Stimulated activated naive CD8-positive, alpha-beta T cell treated with anti-CD3 and anti-CD28 coated beads, Interleukin-15, amount 100 ng/mL, for 72 hours (primary cell): ENCODE data around the gene RGMB.
"Not testable (repeated sequence)": the region's sequence is repeated elsewhere in the genome, so short reads cannot be mapped to it uniquely, and the experiment has no call there.

Experiments used
- ATAC-seq: fragments of 150-1000 bp; cut with Tn5 transposase; 2 replicates; pipeline ENCODE4 v1.10.0; 2021; ENCODE audit warnings: mild to moderate bottlenecking, moderate library complexity
- DNase-seq, 2 donors: peaks; one replicate each; pipeline ENCODE4 v3.0.0; 2021 to 2022
- H3K27ac Mint-ChIP-seq, 2 donors: one replicate each; pipeline ENCODE4 v1.8.0; 2022; ENCODE audit warnings: mild to moderate bottlenecking in 2 of 2, mixed read lengths in 2 of 2, moderate library complexity in 2 of 2
- H3K27me3 Mint-ChIP-seq: one replicate; pipeline ENCODE4 v1.8.0; 2022; ENCODE audit warnings: mixed read lengths
- H3K4me1 Mint-ChIP-seq: one replicate; pipeline ENCODE4 v1.8.0; 2022; ENCODE audit warnings: mild to moderate bottlenecking, mixed read lengths
- H3K4me3 Mint-ChIP-seq, 2 donors: one replicate each; pipeline ENCODE4 v1.8.0; 2022; ENCODE audit warnings: mild to moderate bottlenecking in 2 of 2, mixed read lengths in 2 of 2, moderate library complexity in 1 of 2
- H3K9me3 Mint-ChIP-seq, 2 donors: one replicate each; pipeline ENCODE4 v1.8.0; 2022; ENCODE audit warnings: mixed read lengths in 2 of 2

The RGMB gene, protein sequence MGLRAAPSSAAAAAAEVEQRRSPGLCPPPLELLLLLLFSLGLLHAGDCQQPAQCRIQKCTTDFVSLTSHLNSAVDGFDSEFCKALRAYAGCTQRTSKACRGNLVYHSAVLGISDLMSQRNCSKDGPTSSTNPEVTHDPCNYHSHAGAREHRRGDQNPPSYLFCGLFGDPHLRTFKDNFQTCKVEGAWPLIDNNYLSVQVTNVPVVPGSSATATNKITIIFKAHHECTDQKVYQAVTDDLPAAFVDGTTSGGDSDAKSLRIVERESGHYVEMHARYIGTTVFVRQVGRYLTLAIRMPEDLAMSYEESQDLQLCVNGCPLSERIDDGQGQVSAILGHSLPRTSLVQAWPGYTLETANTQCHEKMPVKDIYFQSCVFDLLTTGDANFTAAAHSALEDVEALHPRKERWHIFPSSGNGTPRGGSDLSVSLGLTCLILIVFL

GRCh38 chr5:98773464-98774191 is at the start of gene RGMB:
Gene RGMB, plus strand, starts transcription at chr5:98773663. Its CDS starts 408 bp downstream, at chr5:98774071.
- Mint-ChIP-seq H3K27me3 (peaks cover 18% of the 10 kb centered on the region), H3K4me1 (peaks cover 74% of the 10 kb centered on the region)

GRCh38 chr5:98726258-98726657 is 47.2 kb upstream of the RGMB start:
- Mint-ChIP-seq H3K27me3 (peaks cover 10% of the 10 kb centered on the region), H3K9me3 (no peaks in the 10 kb centered on the region), H3K27ac (no peak overlapping the region), H3K4me3 (no peak overlapping the region), H3K4me1 (no peaks in the 10 kb centered on the region)
- DNase-seq (no peak), ATAC-seq (no peak)

More at GRCh38 chr5:98773464-98774191, at the start of gene RGMB:
- peak; percentile 87 to 90 for DNase-seq
- ATAC-seq = peak; percentile 90
- H3K9me3 Mint-ChIP-seq = no peaks in the 10 kb centered on the region
- H3K27ac Mint-ChIP-seq = peak within 1 kb of the TSS; percentile 94 to 95
- H3K4me3 Mint-ChIP-seq = peak within 1 kb of the TSS; percentile 92 to 99

DNA sequence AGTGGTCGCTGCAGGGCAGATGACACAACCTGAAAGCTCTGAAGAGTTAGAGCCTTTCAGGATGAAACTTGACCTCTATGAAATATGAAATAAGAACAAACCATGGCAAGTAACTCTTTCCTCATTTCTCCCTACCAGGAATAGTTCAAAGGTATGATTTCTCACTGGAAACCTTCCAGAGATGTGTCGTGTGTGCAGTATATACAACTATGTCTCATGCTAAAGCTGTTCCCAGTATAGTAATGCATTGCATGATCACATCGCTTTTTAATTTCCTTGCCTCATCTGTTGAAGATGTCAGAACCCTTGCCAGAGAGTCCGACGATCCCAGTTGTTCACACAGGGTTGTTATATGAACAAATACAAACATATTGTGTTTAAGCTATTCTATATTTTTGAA is 45.8 kb upstream of the RGMB start:
- ATAC-seq = no peak
- Mint-ChIP-seq H3K27me3 (peaks cover 10% of the 10 kb centered on the region), H3K4me3 (no peak overlapping the region), H3K27ac (no peak overlapping the region), H3K4me1 (no peaks in the 10 kb centered on the region), H3K9me3 (no peaks in the 10 kb centered on the region)
- no peak for DNase-seq

GRCh38 chr5:98734646-98735045 is 38.8 kb upstream of the RGMB start:
- peaks cover 17% of the 10 kb centered on the region for H3K27me3 Mint-ChIP-seq

DNA sequence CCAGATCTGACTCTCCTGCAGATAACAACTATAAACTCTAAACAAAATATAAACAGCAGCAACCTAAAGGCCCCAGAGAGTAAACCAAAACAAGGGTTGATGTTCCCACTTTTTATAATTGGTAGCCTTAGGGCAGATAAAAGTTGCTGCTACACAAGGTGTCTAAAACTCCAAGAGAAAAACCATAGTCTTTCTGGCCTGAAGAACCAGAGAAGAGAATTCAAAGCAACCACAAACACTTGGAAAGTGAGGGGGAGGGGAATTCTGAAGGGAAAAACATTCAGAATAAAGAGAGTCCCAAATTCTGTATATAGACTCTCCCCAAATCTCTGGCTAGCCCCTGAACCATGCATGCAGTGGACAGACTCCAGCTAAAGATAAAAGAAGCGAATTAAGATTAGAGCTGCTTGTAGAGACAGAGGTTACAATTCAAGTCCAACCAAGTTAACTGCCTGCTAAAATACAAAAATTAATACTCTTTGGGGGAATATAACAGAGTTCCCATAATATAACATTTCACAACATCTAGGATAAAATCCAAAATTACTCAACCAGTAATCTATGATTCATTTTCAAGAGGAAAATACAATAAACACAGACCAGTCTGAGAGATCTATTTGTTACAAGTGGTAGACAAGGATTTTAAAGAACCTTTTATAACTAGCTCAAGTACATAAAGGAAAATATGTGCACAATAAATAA is 37.5 kb upstream of the RGMB start:
- peaks cover 17% of the 10 kb centered on the region for H3K27me3 Mint-ChIP-seq
- ATAC-seq (no peak), DNase-seq (no peak)
- no peak overlapping the region for H3K4me3 Mint-ChIP-seq
- H3K4me1 Mint-ChIP-seq = no peaks in the 10 kb centered on the region
- H3K9me3 Mint-ChIP-seq = peaks cover 5 to 7% of the 10 kb centered on the region in 2 donors
- H3K27ac Mint-ChIP-seq = no peak overlapping the region

More at GRCh38 chr5:98734646-98735045, 38.8 kb upstream of the RGMB start:
- Mint-ChIP-seq H3K4me3 (no peak overlapping the region), H3K4me1 (no peaks in the 10 kb centered on the region), H3K9me3 (peaks cover 5 to 7% of the 10 kb centered on the region in 2 donors), H3K27ac (no peak overlapping the region)
- no peak for ATAC-seq
- no peak for DNase-seq

- Mint-ChIP-seq H3K4me1 (no peaks in the 10 kb centered on the region), H3K27me3 (peaks cover 19% of the 10 kb centered on the region), H3K9me3 (peaks cover 5 to 7% of the 10 kb centered on the region in 2 donors), H3K27ac (no peak overlapping the region), H3K4me3 (no peak overlapping the region)
- no peak for ATAC-seq
- no peak for DNase-seq
These were observed 36.7 kb upstream of the RGMB start for GRCh38 chr5:98736753-98737152.

- not testable (repeated sequence) for ATAC-seq, DNase-seq, H3K4me3 Mint-ChIP-seq, H3K27ac Mint-ChIP-seq, H3K9me3 Mint-ChIP-seq, H3K4me1 Mint-ChIP-seq
- H3K27me3 Mint-ChIP-seq = peaks cover 25% of the 10 kb centered on the region
These were observed 36.0 kb upstream of the RGMB start for GRCh38 chr5:98737441-98737840.

DNA sequence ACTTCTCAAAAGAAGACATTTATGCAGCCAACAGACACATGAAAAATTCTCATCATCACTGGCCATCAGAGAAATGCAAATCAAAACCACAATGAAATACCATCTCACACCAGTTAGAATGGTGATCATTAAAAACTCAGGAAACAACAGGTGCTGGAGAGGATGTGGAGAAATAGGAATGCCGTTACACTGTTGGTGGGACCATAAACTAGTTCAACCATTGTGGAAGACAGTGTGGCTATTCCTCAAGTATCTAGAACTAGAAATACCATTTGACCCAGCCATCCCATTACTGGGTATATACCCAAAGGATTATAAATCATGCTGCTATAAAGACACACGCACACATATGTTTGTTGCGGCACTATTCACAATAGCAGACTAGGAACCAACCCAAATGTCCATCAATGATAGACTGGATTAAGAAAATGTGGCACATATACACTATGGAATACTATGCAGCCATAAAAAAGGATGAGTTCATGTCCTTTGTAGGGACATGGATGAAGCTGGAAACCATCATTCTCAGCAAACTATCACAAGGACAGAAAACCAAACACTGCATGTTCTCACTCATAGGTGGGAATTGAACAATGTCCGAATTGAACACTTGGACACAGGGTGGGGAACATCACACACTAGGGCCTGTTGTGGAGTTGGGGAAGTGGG is 34.8 kb upstream of the RGMB start:
- not testable (repeated sequence) for H3K4me3 Mint-ChIP-seq, H3K9me3 Mint-ChIP-seq, ATAC-seq, H3K27ac Mint-ChIP-seq, H3K4me1 Mint-ChIP-seq, DNase-seq
- H3K27me3 Mint-ChIP-seq = peaks cover 32% of the 10 kb centered on the region

DNA sequence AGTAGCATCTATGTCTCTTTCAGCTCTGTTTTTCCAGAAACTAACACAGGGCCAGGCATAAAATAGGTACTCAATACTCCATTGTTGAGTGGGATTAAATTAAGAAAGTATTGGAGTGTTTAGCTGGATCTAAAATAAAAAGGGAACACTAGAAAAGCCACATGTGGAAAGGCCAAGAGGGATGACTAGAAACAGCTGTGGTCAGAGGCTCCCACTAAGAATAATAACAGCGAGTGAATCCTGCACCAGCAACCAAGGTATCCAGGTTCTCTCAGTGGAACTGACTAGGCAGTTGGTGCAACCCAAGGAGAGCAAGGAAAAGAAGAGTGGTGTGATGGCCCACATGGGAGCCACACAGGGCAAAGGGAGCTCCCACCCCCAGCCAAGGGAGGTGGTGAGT is 31.5 kb upstream of the RGMB start:
- Mint-ChIP-seq H3K4me3 (no peak overlapping the region), H3K27ac (no peak overlapping the region), H3K4me1 (no peaks in the 10 kb centered on the region), H3K27me3 (peaks cover 51% of the 10 kb centered on the region), H3K9me3 (peaks cover 5 to 7% of the 10 kb centered on the region in 2 donors)
- DNase-seq (no peak), ATAC-seq (no peak)

GRCh38 chr5:98742396-98743073 is 30.9 kb upstream of the RGMB start:
- no peak for DNase-seq
- peaks cover 5 to 7% of the 10 kb centered on the region in 2 donors for H3K9me3 Mint-ChIP-seq
- no peaks in the 10 kb centered on the region for H3K4me1 Mint-ChIP-seq
- no peak overlapping the region for H3K4me3 Mint-ChIP-seq
- no peak for ATAC-seq
- H3K27me3 Mint-ChIP-seq = peaks cover 51% of the 10 kb centered on the region
- H3K27ac Mint-ChIP-seq = no peak overlapping the region

DNA sequence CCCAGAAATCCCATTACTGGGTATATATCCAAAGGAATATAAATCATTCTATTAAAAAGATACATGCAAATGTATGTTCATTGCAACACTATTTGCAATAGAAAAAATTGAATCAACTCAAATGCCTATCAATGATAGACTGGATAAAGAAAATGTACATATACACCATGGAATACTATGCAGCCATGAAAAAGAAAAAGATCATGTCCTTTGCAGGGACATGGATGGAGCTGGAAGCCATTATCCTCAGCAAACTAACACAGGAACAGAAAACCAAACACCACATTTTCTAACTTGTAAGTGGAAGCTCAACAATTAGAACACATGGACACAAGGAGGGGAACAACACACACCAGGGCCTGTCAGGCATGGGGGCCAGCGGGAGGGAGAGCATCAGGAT is 25.2 kb upstream of the RGMB start:
- H3K4me3 Mint-ChIP-seq, H3K4me1 Mint-ChIP-seq, H3K27ac Mint-ChIP-seq, H3K9me3 Mint-ChIP-seq, DNase-seq, ATAC-seq: not testable (repeated sequence)
- H3K27me3 Mint-ChIP-seq = peaks cover 26% of the 10 kb centered on the region

DNA sequence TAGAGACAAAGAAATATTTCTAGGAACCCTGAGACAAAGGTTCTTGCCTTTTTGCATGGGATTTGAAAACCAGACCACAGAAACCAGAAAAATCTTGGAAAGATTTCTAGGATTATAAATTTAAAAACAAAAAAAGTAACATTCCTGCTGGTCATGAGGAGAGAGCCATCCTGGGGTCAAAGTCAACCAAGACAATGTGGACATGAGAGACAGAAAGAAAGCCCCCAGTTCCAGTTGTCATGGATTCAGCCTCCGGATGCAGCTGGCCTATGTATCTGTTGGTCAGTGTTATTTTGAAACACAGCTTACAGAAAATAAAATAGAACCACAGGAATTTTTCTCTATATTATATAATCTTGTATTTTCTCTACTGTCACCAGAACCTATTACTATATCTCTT is 24.4 kb upstream of the RGMB start:
- no peak for DNase-seq
- Mint-ChIP-seq H3K4me1 (no peaks in the 10 kb centered on the region), H3K27ac (no peak overlapping the region), H3K4me3 (no peak overlapping the region), H3K9me3 (peaks cover 0 to 5% of the 10 kb centered on the region in 2 donors), H3K27me3 (peaks cover 26% of the 10 kb centered on the region)
- ATAC-seq = no peak

- peaks cover 9% of the 10 kb centered on the region for H3K27me3 Mint-ChIP-seq
- peaks cover 0 to 5% of the 10 kb centered on the region in 2 donors for H3K9me3 Mint-ChIP-seq
- ATAC-seq = no peak
- no peak overlapping the region for H3K27ac Mint-ChIP-seq
- H3K4me3 Mint-ChIP-seq = no peak overlapping the region
- H3K4me1 Mint-ChIP-seq = no peaks in the 10 kb centered on the region
- DNase-seq = no peak
These were observed 22.8 kb upstream of the RGMB start for GRCh38 chr5:98750693-98751092.

- not testable (repeated sequence) for ATAC-seq, H3K4me3 Mint-ChIP-seq, H3K27me3 Mint-ChIP-seq, H3K27ac Mint-ChIP-seq, DNase-seq, H3K9me3 Mint-ChIP-seq, H3K4me1 Mint-ChIP-seq
These were observed 21.1 kb upstream of the RGMB start for GRCh38 chr5:98752331-98752730.

DNA sequence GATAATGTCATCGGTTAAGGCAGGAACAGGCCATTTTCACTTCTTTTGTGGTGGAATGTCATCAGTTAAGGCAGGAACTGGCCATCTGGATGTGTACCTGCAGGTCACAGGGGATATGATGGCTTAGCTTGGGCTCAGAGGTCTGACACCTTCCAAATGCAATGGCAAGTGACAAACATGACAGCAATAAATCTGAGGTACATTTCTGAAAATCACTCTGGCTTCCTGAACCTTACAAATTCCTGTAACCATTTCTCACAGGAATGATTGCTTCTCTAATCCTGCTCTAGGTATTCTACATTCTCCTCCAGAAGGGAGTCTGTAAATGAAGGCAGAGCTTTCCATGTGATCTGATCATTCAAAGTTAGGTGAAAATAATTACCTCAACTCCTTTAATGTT is 20.7 kb upstream of the RGMB start:
- H3K27me3 Mint-ChIP-seq, H3K4me1 Mint-ChIP-seq, DNase-seq, H3K4me3 Mint-ChIP-seq, H3K27ac Mint-ChIP-seq, H3K9me3 Mint-ChIP-seq, ATAC-seq: not testable (repeated sequence)
